Activated CD4-positive, alpha-beta T cell treated with anti-CD3 and anti-CD28 coated beads, Interleukin-2, amount 10 ng/mL, durations not matched to agents 7 days and 5 days (primary cell): Measurements from ENCODE around the gene FRY. TPM values are rescaled to one million over a fixed set of nuclear protein-coding genes. Genes with fewer than 3 reads are reported as not detected.
A peak's percentile ranks its signal among the peaks of the same experiment; 100 is the strongest.
"Not testable (repeated sequence)": the region's sequence is repeated elsewhere in the genome, so short reads cannot be mapped to it uniquely, and the experiment has no call there.

Experiments used
- CTCF ChIA-PET: fragments of 350-600 bp; sonication (Branson Sonifier 250); formaldehyde crosslinking; loops from one replicate; lab custom pipeline; 2021; ENCODE audit warnings: antibody characterized with exemption; lab: Charles Lee
- POLR2A ChIA-PET: fragments of 350-600 bp; sonication (Branson Sonifier 250); formaldehyde crosslinking; loops from one replicate; lab custom pipeline; 2021; ENCODE audit warnings: antibody characterized with exemption; lab: Charles Lee
- DNase-seq: peaks from one replicate; pipeline ENCODE4 v3.0.0-alpha.2; 2020
- H3K27ac Mint-ChIP-seq: one replicate; pipeline ENCODE4 v1.8.0; 2021; ENCODE audit warnings: mild to moderate bottlenecking, moderate library complexity, mixed read lengths
- H3K27me3 Mint-ChIP-seq: one replicate; pipeline ENCODE4 v1.8.0; 2021; ENCODE audit warnings: mixed read lengths
- H3K36me3 Mint-ChIP-seq: one replicate; pipeline ENCODE4 v1.8.0; 2021; ENCODE audit warnings: low read depth, mixed read lengths
- H3K4me1 Mint-ChIP-seq: one replicate; pipeline ENCODE4 v1.8.0; 2021; ENCODE audit warnings: mixed read lengths
- H3K4me3 Mint-ChIP-seq: one replicate; pipeline ENCODE4 v1.8.0; 2021; ENCODE audit warnings: mild to moderate bottlenecking, moderate library complexity, mixed read lengths
- H3K9me3 Mint-ChIP-seq: one replicate; pipeline ENCODE4 v1.8.0; 2021; ENCODE audit warnings: mixed read lengths
- total RNA-seq, 2 experiments: library from RNA; stranded (reverse); gene quantifications; one replicate each; pipeline ENCODE4 v1.2.3, GENCODE V29; 2021

Gene FRY
- total RNA-seq, 2 experiments from 2014 or later = 12.0 to 14.3 TPM

DNA sequence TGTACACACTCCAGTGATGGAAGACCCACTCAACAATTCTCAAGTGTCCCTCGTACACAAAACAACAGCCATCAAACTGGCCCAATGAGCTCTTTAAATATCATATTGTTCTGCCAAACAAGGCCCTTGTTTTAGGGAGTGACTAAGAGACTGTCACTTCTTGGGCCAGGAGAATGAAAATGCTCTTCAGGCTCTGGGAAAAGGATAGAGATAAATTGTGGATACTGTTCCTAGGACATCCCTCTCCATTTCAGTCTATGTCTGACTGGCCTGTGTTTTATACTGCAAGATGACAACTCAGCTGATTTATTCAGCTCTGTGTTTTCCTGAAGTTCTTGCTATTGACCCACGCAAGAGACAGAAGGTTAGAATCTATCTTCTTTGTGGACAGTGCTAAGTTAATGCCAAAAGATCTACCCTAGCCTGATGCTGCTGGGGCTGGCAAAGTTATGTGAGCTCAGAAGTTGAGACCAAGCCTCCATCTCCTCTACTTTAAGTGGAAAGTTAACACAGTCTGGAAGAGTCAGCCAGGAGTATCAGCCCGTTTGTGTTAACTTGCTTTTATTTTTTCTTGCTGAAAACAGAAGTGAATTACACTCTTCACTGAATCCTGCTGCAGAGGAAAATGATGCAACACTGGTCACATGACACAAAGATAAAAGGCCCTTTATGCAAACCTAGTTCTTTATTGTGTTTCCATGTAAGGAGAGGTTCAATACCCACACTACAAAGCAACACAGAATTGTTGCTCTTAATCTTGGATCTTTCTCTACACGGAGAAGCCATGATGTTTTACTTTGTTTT is 14.6 kb downstream of the FRY start:
- ChIA-PET POLR2A (no interaction called here), CTCF (no interaction called here)
- Mint-ChIP-seq H3K36me3 (peaks cover 23% of the 10 kb centered on the region), H3K27me3 (no peaks in the 10 kb centered on the region), H3K4me3 (no peak overlapping the region), H3K27ac (peak overlapping the region; percentile 81), H3K9me3 (peaks cover 11% of the 10 kb centered on the region), H3K4me1 (peaks cover 56% of the 10 kb centered on the region)
- DNase-seq = peak; percentile 44

DNA sequence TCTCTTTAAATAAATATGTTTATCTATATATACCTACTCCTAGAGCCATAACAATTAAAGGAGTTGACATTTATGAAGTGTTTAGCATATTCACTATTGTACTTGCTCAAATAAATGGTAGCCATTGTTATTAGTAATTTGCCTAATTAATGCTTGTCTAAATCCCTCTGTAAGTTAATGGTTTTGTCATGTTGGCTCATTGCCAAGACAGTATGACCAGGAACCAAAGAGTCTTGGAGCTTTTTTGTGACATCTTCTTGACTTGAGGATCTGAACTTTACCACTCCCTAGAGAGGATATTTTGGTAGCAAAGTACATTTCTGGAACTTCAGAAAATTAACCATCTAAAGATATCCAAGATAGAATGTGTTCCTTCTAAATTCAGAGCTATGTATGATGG is 15.5 kb downstream of the FRY start:
- ChIA-PET POLR2A (no interaction called here), CTCF (no interaction called here)
- DNase-seq = no peak
- Mint-ChIP-seq H3K36me3 (peaks cover 23% of the 10 kb centered on the region), H3K4me1 (peaks cover 51% of the 10 kb centered on the region), H3K27ac (no peak overlapping the region), H3K9me3 (peaks cover 11% of the 10 kb centered on the region), H3K27me3 (no peaks in the 10 kb centered on the region), H3K4me3 (no peak overlapping the region)

DNA sequence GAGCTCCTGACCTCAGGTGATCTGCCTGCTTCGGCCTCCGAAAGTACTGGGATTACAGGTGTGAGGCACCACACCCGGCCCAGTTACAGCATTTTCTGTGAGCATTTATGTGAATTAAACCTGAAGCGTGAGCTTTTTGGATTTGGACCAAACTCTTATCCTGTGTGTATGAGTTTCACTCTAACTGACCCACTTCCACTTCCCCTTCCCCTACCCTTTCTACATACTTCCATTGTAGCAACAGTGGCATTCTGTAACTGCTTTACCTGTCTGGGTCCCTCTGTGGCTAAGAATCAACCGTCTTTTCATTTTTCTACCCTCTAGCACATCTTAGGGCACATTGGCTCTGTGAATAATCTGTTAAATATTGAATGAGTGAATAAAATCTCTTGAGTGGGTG is 16.2 kb downstream of the FRY start:
- peak overlapping the region; percentile 38 for H3K27ac Mint-ChIP-seq
- no peak for DNase-seq
- POLR2A ChIA-PET = interaction anchor here (0.6 kb wide), 1 partner anchor 375 kb away, joined by 3 read pairs; no protein-coding TSS in a partner anchor
- H3K4me3 Mint-ChIP-seq = no peak overlapping the region
- H3K4me1 Mint-ChIP-seq = peaks cover 44% of the 10 kb centered on the region
- H3K36me3 Mint-ChIP-seq = peaks cover 20% of the 10 kb centered on the region
- peaks cover 9% of the 10 kb centered on the region for H3K9me3 Mint-ChIP-seq
- H3K27me3 Mint-ChIP-seq = no peaks in the 10 kb centered on the region
- CTCF ChIA-PET = interaction anchor here (1.3 kb wide), 1 partner anchor 10 kb away, joined by 3 read pairs; no protein-coding TSS in a partner anchor

DNA sequence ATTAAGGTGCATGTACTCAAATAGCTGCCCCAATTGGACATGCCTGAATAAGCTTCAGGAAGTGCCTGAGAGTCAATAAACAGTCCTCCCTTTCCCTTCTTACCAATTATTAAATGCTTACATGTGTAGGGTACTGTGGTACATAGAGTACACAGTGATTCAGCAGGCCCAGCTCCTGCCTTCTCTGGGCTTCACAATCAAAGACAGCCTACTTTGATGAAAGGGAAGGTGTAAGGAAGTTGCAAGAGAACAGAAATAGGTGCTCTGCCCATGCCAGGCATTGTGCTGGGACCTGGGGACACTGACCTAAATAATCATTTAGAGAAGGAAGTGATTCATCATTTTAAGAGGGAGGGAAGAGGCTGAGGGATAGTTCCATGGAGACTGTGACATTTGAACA is 17.2 kb downstream of the FRY start:
- no peak overlapping the region for H3K4me3 Mint-ChIP-seq
- peaks cover 44% of the 10 kb centered on the region for H3K4me1 Mint-ChIP-seq
- peaks cover 3% of the 10 kb centered on the region for H3K9me3 Mint-ChIP-seq
- ChIA-PET POLR2A (interaction anchor here (0.6 kb wide), 1 partner anchor 376 kb away, joined by 3 read pairs; no protein-coding TSS in a partner anchor), CTCF (interaction anchor here (0.7 to 1.3 kb wide), 2 partner anchors 11 to 18 kb away, joined by 3 read pairs; no protein-coding TSS in a partner anchor)
- no peaks in the 10 kb centered on the region for H3K27me3 Mint-ChIP-seq
- H3K27ac Mint-ChIP-seq = no peak overlapping the region
- peaks cover 17% of the 10 kb centered on the region for H3K36me3 Mint-ChIP-seq
- no peak for DNase-seq

DNA sequence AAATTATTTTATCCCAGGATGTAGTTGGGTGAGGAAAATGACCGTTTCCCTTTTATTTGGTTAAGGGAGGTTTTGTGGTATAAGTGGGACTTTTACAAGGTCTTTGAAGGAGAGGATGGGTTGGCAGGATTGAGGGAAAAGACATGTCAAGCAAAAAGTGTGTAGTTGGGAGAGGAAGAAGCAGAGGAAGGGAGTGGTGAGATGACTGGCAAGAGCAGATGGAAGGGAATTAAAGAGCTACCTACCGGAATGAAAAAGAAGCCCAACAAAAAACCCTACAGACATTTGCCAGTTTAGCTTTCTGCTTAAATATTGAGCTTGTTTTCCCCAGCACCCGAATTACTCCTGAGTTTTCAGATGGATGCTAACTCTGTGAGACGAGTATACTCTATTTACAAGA is 19.6 kb downstream of the FRY start:
- H3K36me3 Mint-ChIP-seq = peaks cover 10% of the 10 kb centered on the region
- H3K4me3 Mint-ChIP-seq = no peak overlapping the region
- H3K27me3 Mint-ChIP-seq = no peaks in the 10 kb centered on the region
- POLR2A ChIA-PET = no interaction called here
- peaks cover 37% of the 10 kb centered on the region for H3K4me1 Mint-ChIP-seq
- H3K9me3 Mint-ChIP-seq = no peaks in the 10 kb centered on the region
- CTCF ChIA-PET = interaction anchor here (1.0 to 2.4 kb wide), 3 partner anchors 9 to 19 kb away, joined by 3 to 8 read pairs (median 4); partner anchors contain the start of gene FRY
- DNase-seq = no peak
- no peak overlapping the region for H3K27ac Mint-ChIP-seq

DNA sequence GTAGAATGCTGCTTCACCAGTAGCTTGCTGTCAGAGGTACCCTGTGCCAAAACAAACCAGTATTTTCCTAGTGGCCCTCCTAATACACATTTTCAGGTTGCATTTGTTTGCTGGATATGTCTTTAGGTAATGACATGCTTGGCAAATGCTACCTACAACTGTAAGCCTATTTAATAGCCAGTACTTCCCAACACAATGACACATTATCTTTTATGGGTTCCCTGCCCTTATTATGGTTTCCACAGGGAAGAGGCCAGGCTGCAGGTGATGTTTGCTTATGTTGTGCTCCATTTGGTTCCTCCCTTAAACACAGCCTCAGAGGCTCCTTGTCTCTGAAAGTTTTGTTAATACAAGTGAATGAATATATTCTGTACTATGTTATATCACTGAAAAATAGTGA is 24.7 kb downstream of the FRY start:
- CTCF ChIA-PET = no interaction called here
- Mint-ChIP-seq H3K4me1 (peaks cover 18% of the 10 kb centered on the region), H3K27ac (no peak overlapping the region), H3K4me3 (no peak overlapping the region), H3K9me3 (no peaks in the 10 kb centered on the region), H3K36me3 (no peaks in the 10 kb centered on the region), H3K27me3 (no peaks in the 10 kb centered on the region)
- no peak for DNase-seq
- POLR2A ChIA-PET = no interaction called here

DNA sequence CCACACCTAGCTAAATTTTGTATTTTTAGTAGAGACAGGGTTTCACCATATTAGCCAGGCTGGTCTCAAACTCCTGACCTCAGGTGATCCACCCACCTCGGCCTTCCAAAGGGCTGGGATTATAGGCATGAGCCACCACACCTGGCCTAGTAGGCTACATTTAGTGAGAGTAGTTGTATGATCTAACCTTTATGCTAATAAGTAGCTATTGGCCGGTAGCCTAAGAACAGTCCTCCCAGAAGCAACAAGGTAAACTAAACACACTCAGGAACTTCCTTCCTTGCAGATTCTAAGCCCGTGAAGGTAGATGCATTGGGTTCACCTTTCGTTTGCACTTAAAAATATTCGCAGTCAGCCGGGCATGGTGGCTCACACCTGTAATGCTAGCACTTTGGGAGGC is 25.8 kb downstream of the FRY start:
- CTCF ChIA-PET, POLR2A ChIA-PET, H3K27ac Mint-ChIP-seq, H3K9me3 Mint-ChIP-seq, H3K36me3 Mint-ChIP-seq, H3K27me3 Mint-ChIP-seq, H3K4me3 Mint-ChIP-seq, DNase-seq: not testable (repeated sequence)
- H3K4me1 Mint-ChIP-seq = peaks cover 18% of the 10 kb centered on the region

DNA sequence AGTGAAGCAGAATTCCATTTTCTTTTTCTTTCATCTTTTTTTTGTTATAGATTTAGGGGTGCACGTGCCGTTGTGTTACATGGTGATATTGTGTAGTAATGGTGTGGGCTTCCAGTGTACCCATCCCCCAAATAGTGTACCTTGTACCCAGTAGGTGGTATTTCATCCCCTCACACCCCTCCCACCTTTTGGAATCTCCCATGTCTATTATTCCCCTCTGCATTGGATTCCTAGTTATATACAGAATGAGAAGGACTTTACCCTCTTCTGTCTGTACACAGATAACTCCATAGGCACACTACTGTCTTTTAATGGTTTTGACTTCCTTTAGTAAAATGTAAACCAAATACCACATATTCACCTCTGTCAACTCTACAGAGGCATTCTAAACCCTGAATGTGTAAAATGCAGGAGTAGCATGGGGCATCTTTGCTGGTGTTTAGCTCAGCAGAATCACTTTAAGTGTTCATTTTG is 28.0 kb downstream of the FRY start:
- H3K36me3 Mint-ChIP-seq = no peaks in the 10 kb centered on the region
- POLR2A ChIA-PET = no interaction called here
- H3K27me3 Mint-ChIP-seq = no peaks in the 10 kb centered on the region
- peaks cover 5% of the 10 kb centered on the region for H3K4me1 Mint-ChIP-seq
- CTCF ChIA-PET = no interaction called here
- H3K9me3 Mint-ChIP-seq = no peaks in the 10 kb centered on the region
- no peak overlapping the region for H3K4me3 Mint-ChIP-seq
- no peak overlapping the region for H3K27ac Mint-ChIP-seq
- no peak for DNase-seq

DNA sequence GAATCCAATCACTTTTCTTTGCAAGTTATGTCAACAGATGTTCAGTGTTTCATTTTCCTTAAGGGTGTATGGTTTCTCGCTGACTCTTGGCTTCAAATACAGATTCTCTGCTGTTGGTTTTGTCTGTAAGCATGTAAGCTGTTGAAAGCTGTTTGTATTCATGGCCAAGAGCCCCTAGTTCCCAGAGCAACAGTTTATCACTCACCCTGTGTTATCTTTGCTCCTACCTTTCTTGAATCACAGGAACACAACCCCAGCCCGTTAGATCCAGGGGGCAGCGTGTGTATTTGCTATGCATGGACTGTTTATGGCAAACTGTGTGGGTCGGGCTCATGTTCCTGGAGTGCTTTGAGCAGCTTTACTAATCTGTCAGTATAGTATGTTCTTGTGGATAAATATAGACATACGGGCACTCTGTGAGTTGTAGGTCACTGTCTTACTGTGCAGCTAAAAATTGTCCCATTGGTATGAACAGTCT is 28.9 kb downstream of the FRY start:
- H3K4me3 Mint-ChIP-seq = no peak overlapping the region
- no peaks in the 10 kb centered on the region for H3K36me3 Mint-ChIP-seq
- ChIA-PET CTCF (no interaction called here), POLR2A (no interaction called here)
- no peaks in the 10 kb centered on the region for H3K27me3 Mint-ChIP-seq
- H3K9me3 Mint-ChIP-seq = no peaks in the 10 kb centered on the region
- no peak for DNase-seq
- H3K4me1 Mint-ChIP-seq = peaks cover 4% of the 10 kb centered on the region
- H3K27ac Mint-ChIP-seq = no peak overlapping the region

DNA sequence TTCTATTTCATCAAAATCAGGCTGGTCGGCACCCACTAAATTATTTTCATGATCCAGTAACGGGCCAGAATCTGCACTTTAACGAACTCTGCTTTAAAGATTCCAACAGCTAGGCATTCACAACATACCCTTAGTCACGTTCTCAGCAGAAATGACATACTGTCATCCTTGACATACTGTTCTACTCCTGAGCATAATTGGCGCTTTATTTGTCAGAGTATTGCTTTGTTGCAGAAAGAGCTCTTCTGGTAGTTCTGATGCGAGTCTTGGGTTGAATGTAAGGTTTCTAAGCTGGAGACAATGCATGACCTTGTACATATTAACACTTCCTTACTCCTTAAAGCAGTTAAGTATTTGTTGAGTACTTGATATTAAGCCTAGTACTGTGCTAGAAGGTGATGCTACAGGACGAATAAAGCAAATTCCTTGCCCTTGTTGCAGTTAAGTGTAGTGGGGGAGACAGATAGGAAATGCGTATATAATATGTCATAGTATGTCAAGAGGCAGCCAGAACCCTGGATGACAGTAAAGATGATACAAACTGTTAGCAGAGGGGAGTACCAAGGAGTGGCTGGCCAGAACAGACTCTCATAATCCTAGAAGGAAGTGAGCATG is 32.2 kb downstream of the FRY start:
- Mint-ChIP-seq H3K27me3 (no peaks in the 10 kb centered on the region), H3K27ac (no peak overlapping the region), H3K4me1 (peaks cover 4% of the 10 kb centered on the region), H3K9me3 (no peaks in the 10 kb centered on the region), H3K36me3 (no peaks in the 10 kb centered on the region), H3K4me3 (no peak overlapping the region)
- ChIA-PET POLR2A (no interaction called here), CTCF (interaction anchor here (0.8 kb wide), 1 partner anchor 49 kb away, joined by 3 read pairs; no protein-coding TSS in a partner anchor)
- no peak for DNase-seq

DNA sequence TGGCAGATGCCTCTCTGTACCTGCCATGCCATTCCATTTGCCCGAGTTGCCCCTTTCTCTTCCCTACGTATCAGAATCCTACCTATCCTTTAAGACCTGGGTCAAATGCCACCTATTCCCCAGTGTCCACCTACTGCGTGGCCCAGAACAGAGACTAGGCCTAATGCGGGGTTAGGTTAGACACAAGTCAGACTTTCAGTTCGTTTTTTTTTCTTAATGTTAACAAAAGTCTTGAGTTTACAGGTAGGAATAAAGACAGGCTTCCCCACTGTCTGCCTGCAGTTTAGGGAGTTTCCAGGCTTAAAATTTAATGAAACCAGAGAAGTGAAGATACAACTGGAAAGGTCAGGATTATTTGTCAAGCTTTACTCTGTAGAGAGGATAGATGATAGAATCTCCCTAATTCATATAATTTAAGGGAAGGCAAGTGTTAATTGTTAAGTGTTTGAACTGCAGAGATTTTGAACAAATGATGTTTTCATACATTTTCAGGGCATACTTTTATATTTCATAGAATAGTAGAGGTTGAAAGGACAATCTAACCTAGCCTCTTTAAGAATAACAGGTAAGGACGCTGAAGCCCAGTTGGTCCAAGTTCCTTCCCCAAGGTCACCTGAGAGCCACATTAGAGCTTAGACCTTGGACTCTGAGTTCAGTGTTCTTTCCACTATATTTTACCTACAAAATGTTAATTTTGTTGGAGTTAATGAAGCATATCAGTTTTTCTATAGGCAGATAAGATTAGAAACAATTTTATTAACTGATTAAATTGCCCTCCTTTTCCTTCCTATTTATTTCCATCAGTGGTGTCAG is 35.8 kb downstream of the FRY start:
- no peaks in the 10 kb centered on the region for H3K4me1 Mint-ChIP-seq
- ChIA-PET POLR2A (no interaction called here), CTCF (no interaction called here)
- no peak overlapping the region for H3K4me3 Mint-ChIP-seq
- no peak for DNase-seq
- H3K27me3 Mint-ChIP-seq = no peaks in the 10 kb centered on the region
- H3K27ac Mint-ChIP-seq = no peak overlapping the region
- H3K9me3 Mint-ChIP-seq = peaks cover 4% of the 10 kb centered on the region
- no peaks in the 10 kb centered on the region for H3K36me3 Mint-ChIP-seq

DNA sequence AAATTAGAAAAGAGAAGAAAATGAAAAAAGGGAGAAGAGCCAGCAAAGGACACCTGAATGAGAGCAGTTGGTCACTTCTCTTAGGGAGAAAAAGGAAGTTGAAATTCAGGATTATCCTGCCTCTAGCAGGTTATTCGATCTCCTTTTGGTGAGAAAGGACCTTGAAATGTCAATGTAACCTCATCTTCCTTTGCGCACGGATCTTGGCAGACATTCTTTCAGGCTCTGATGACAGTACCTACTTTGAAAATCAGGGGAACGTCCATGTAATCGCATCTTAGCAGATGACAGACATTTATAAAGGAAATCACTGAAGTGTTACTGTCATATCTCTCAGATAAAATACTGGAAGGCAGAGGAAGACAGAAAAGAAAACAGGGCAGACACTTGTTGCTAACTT is 36.7 kb downstream of the FRY start:
- Mint-ChIP-seq H3K36me3 (no peaks in the 10 kb centered on the region), H3K9me3 (peaks cover 4% of the 10 kb centered on the region), H3K4me3 (no peak overlapping the region), H3K4me1 (no peaks in the 10 kb centered on the region), H3K27ac (peak overlapping the region; percentile 39), H3K27me3 (no peaks in the 10 kb centered on the region)
- ChIA-PET CTCF (no interaction called here), POLR2A (no interaction called here)
- DNase-seq = no peak
